SK-MEL-5 (cell line): Measurements from ENCODE around the gene ZNF414. TPM values are rescaled to one million over a fixed set of nuclear protein-coding genes. Genes with fewer than 3 reads are reported as not detected.
A peak's percentile ranks its signal among the peaks of the same experiment; 100 is the strongest.
"Not testable (repeated sequence)": the region's sequence is repeated elsewhere in the genome, so short reads cannot be mapped to it uniquely, and the experiment has no call there.

ENCODE experiments used
- DNase-seq: peaks from one replicate; pipeline ENCODE4 v3.0.0-alpha.2; 2016; ENCODE audit warnings: low read depth, low spot score
- in situ Hi-C: cut with HindIII; loops from 2 replicates; pipeline ENCODE4 v1.10.0; 2016; ENCODE audit warnings: low sequenced_read_pairs, high pct_unique_total_duplicates, low pct_unique_long_range_greater_than_20kb
- total RNA-seq: library from RNA; depleted of rRNA; stranded (reverse); fragments of >200 nt; shearing (Covaris generic); gene quantifications from 2 replicates; pipeline ENCODE4 v1.2.3, GENCODE V29; 2014

The ZNF414 gene
- total RNA-seq, 1 experiment from 2014 or later, result 3.4 TPM

- peak; percentile 90 for DNase-seq
- in situ Hi-C loops, result no loop called here
Observed at GRCh38 chr19:8526345-8527091, 12.6 kb upstream of the ZNF414 start.

DNA sequence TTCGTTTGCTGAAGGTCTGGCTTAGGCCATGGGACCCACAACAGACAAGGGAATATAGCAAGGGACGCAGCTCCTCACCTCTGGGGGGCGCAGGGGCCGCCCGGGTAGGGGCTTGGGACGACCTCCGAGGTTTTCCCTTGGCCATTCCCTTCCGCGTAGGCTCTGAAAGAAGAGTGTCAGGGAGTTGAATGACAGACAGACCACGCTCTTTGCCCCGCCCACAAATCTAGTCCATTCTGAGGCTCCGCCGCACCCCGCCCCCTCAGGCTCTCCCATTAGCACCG lies 11.4 kb upstream of the ZNF414 start:
- DNase-seq, result no peak
- in situ Hi-C loops, result no loop called here

GRCh38 chr19:8519388-8519787 lies 5.4 kb upstream of the ZNF414 start:
- in situ Hi-C loops, result no loop called here

DNA sequence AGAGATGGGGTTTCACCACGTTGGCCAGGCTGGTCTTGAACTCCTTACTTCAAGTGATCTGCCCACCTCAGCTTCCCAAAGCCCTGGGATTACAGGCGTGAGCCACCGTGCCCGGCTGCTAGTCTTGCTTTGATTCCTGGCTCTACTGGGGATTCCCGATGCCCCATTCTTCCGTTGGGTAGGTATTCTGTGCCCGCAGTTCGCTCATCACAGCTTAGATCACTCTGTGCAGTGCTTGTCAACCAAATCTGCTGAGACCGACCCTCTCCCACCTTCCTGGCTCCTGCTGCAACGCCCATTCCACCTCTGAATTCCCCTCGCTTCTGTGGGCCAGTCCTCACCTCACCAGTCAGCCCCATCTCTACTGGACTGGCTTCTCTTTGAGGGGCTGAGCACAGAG lies 4.6 kb upstream of the ZNF414 start:
- in situ Hi-C loops, result no loop called here
- DNase-seq, result no peak

More at GRCh38 chr19:8519388-8519787, 5.4 kb upstream of the ZNF414 start:
- no peak for DNase-seq

- no peak for DNase-seq
- in situ Hi-C loops, result no loop called here
Observed at GRCh38 chr19:8517551-8518442, 3.8 kb upstream of the ZNF414 start.

DNA sequence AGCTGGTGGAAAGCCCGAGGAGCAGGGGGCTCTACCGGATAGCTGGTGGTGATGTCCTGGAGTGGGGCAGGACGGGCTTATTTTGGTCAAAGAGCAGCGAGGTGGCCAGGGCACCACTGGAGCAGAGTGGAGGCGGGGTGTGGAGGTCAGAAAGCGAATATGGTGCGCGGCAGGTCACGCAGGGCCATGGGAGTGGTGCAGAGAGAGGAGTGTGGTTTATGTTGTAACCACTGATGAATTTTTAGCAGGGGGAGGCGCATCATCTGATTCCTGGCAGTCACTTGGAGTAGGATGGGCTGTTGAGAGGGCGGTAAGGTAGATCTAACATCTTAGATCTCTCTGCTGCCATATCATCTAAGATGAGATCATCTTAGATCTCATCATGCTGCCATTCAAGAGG lies 1.4 kb upstream of the ZNF414 start:
- no peak for DNase-seq
- in situ Hi-C loops, result no loop called here

- DNase-seq, in situ Hi-C loops: not testable (repeated sequence)
Observed at GRCh38 chr19:8514505-8515009, 590 bp upstream of the ZNF414 start.

GRCh38 chr19:8513036-8513686 lies 806 bp downstream of the ZNF414 start:
- in situ Hi-C loops, result no loop called here

DNA sequence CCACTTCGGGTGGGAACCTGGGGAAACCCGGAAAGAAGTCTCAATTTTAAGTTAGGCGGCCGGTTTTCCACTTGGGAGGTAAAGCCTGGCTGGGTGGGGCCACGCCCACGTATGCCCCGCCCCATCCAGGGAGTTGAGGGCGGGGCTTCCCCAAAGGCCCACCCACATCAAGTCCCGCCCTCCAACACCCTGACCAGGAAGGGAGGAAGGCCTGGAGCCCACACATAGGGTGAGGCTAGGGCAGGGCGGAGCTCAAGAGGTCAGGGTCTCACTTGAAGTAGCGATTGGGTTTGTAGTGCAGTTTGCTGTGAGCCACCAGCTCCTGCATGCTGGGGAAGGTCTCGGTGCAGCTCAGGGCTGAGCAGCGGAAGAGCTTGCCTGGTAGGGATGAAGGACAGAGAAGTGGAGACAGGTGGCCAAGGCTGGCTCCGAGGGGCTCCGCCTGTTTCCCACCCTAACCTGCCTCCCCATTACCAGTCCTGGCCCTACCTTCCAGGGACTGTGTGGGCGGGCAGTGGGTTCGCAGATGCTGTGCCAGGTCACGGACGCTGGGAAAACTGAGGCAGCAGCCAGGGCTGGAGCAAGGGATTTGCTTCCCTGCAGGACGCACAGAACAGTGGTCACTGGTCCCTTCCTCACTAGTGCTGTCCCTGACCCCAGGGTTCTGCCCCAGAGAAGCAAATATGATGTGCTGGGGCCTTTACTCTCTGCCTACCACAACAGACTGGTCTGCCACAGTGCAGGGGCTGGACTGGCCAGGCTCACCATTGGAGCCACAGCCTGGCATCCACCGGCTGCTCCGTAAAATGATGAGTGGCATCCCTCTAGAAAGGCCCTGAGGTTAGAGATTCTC lies 1.6 kb downstream of the ZNF414 start:
- in situ Hi-C loops, result no loop called here

More at GRCh38 chr19:8513036-8513686, 806 bp downstream of the ZNF414 start:
- DNase-seq, result no peak

GRCh38 chr19:8511573-8512101 lies 2.3 kb downstream of the ZNF414 start:
- DNase-seq, result no peak
- in situ Hi-C loops, result no loop called here

More for the DNA sequence above, 1.6 kb downstream of the ZNF414 start:
- peak; percentile 36 for DNase-seq

DNA sequence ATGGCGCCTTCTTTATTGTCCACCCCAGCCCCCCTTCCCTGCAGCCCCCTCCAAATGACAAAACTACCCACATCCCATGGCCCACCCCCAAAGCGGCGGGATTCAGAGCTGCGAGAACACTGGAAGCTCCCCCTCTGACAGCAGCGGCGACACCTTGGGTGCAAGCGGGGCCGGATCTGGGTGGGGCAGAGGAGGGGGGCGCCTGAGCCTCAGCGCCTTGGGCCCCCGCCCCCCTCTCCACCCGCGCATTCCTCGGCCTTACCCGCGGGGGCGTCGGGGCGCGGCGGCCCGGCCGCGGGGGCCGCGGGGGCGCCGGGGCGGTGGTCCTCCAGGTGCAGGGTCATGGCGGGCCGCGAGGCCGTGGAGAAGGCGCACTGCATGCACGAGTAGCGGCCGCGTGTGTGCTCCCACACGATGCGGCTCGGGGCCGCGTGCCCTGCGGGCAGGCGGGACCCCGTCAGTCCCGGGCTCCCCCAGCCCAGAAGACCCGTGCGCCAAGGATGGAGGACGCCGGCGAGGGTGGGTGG lies 3.3 kb downstream of the ZNF414 start:
- in situ Hi-C loops, result no loop called here
- DNase-seq, result no peak

DNA sequence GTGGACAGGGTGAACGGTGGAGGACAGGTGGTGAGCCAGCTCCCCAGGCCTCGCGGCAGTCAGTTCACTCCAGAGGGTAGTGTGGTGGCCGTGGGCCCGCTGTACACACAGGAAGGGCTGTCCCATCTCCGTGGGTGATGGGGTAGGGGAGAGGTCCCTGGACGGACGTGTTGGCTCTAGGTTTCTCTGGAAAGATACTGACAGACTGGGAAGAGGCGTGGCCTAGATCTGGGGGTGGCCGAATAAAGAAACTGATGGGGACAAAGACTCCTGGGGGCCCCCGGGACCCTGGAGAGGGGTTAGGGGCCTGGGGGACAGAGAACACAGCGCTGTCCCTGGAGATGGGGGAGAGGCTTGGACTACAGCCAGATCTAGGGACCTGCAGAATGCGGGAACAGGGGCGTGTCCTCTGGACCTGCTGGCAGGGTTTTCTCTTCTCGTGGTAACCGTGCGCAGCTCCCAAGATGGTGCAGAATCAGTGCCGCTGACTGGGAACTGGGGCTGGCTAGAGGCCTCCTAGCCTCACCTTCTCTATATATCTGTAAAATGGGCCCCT lies 7.5 kb downstream of the ZNF414 start:
- in situ Hi-C loops, result no loop called here
- no peak for DNase-seq

- DNase-seq, result peak; percentile 68
- in situ Hi-C loops, result no loop called here
Observed at GRCh38 chr19:8505680-8506401, 8.1 kb downstream of the ZNF414 start.

DNA sequence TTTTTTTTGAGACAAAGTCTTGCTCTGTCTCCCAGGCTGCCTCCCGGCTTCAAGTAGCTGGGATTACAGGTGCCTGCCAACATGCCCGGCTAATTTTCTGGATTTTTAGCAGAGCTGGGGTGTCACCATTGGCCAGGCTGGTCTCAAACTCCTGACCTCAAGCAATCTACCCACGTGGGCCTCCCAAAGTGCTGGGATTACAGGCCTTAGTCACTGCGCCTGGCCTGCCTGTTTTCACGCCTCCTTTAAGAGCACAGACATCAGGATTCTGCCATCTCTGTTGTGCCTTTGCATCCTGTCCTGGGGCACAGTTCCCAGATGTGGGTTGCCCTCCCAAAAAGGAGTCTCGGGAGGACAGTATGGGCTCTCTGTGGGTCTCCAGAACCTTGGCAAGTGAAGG lies 9.0 kb downstream of the ZNF414 start:
- DNase-seq, result no peak
- in situ Hi-C loops, result no loop called here

- no peak for DNase-seq
- in situ Hi-C loops, result no loop called here
Observed at GRCh38 chr19:8504171-8504570, 9.8 kb downstream of the ZNF414 start.

DNA sequence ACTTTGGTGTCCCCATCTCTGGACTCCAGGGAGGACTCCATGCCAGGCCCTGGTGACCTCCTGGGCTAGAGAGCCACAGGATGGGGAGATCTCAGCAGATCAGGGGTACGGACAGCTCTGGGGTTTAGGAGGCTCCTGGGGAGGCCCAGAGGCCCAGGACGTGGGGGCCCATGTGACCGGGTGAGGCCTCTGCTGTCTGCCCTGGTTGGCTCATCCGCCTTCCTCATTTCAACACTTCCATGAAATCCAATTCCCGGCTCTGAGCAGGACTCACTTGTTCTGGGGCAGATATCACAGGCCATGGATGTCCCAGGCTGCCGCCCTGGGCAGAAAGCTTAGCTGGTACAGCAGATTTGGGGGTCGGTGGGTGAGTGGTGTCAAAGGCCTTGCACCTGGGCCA lies 10.5 kb downstream of the ZNF414 start:
- DNase-seq, result no peak
- in situ Hi-C loops, result no loop called here
